Lung (tissue), 12 donors: ENCODE measurements around the gene IDH2. TPM values are rescaled to one million over a fixed set of nuclear protein-coding genes. Genes with fewer than 3 reads are reported as not detected.

Source experiments
- ATAC-seq: fragments of 200-7000 bp; cut with Tn5 transposase; one replicate; pipeline ENCODE4 v1.9.1; 2020; ENCODE audit warnings: moderate number of reproducible peaks; ENCODE audit not compliant: insufficient read depth, low FRiP score
- DNase-seq, 3 donors: peaks; one replicate each; pipeline ENCODE4 v3.0.0-alpha.2; 2013 to 2017
- H3K27ac ChIP-seq, 2 donors: one replicate each; pipeline ENCODE4 v1.5.1; 2013; ENCODE audit warnings: mild to moderate bottlenecking in 2 of 2, moderate library complexity in 2 of 2, control low read depth in 1 of 2, inconsistent platforms in 1 of 2, low read depth in 1 of 2, low read length in 1 of 2
- H3K27me3 ChIP-seq, 3 donors: one replicate each; pipeline ENCODE4 v1.5.1; 2013; ENCODE audit warnings: low read length in 2 of 3; ENCODE audit not compliant: control insufficient read depth in 3 of 3, insufficient read depth in 3 of 3
- H3K36me3 ChIP-seq, 4 donors: one replicate each; pipeline ENCODE4 v1.5.1; 2013; ENCODE audit warnings: low read length in 4 of 4, mild to moderate bottlenecking in 1 of 4, moderate library complexity in 1 of 4; ENCODE audit not compliant: control insufficient read depth in 4 of 4, insufficient read depth in 4 of 4
- H3K4me1 ChIP-seq, 5 donors: one replicate each; pipeline ENCODE4 v1.5.1; 2013; ENCODE audit warnings: low read length in 5 of 5, mild to moderate bottlenecking in 2 of 5, moderate library complexity in 1 of 5; ENCODE audit not compliant: control insufficient read depth in 5 of 5, insufficient read depth in 5 of 5
- H3K4me3 ChIP-seq: one replicate; pipeline ENCODE4 v1.5.1; 2013; ENCODE audit warnings: mild to moderate bottlenecking, control low read depth, moderate library complexity
- H3K9ac ChIP-seq, 2 donors: one replicate each; pipeline ENCODE4 v1.5.1; 2013; ENCODE audit warnings: low read length in 2 of 2, control low read depth in 1 of 2; ENCODE audit not compliant: insufficient read depth in 1 of 2
- H3K9me3 ChIP-seq, 4 donors: one replicate each; pipeline ENCODE4 v1.5.1; 2013; ENCODE audit warnings: low read length in 3 of 4, mild to moderate bottlenecking in 1 of 4, moderate library complexity in 1 of 4; ENCODE audit not compliant: control insufficient read depth in 4 of 4, insufficient read depth in 3 of 4
- WGBS, 2 donors: extraction: QIAGEN DNeasy Blood & Tissue Kit; methylation state at CpG; one replicate each; pipeline ENCODE4 v1.1.7; 2013; 5-methylcytosine and 5-hydroxymethylcytosine counted together
- polyA plus RNA-seq, 2 donors: library from polyadenylated mRNA; stranded (reverse); fragments of 200-250 nt; gene quantifications; one replicate each; pipeline ENCODE4 v1.2.1, GENCODE V29; 2013
- total RNA-seq, 2 donors: library from RNA; depleted of rRNA in 1 of 2; stranded (reverse); fragments of >200 nt in 1 of 2; gene quantifications; one replicate each; pipeline ENCODE4 v1.2.1, GENCODE V29; 2014 to 2021
- TF ChIP-seq, protein P1 (sequence below): IDR thresholded peaks from 2 replicates; pipeline ENCODE4 v1.5.1; 2012; ENCODE audit warnings: mild to moderate bottlenecking; ENCODE audit errors: control extremely low read depth, extremely low read depth
- donor health status: control.
- donor health status: control.
- donor health status: Bipolar disorder and iron deficiency.
- donor health status: healthy.
- donor health status: DM: yes; HTN: yes; CAD: no.

IDH2 gene
- total and polyA plus RNA-seq, 4 donors: 52.0 to 85.8 (median 72.3) TPM

DNA sequence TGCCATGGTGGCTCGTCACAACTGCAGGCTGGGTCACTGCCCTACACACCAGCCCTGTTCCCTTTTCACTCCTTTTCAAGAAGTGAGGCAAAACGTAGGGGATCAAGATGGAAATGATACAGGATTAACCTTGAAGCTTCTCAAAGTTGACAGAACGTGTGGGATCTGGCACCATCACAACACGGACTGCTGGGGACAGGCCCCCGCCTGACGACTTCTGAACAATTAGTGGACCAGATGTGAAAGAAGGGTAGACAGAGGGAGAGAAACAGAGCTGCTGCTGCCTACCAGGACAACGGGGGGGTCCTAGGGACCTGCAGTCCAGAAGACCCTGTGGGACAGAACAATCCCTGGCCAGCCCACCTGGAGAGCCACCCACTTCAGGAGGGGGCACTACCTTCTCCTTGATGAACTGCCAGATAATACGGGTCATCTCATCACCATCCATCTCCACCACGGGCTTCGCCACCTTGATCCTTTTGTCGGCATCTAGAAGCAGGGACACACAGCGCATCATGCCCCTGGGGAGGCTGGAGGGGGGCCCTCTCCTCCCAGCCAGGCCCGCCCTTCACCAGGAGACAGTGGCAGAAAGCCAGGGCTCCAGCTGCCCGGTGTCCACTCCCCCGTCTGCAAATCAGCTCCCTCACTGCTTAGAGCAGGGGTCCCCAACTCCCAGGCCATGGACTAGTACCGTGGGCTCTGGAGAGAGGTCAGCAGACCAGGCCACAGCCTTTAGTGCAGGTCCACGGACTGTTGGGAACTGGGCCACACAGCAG is 10.9 kb downstream of the IDH2 start:
- no peak overlapping the region for H3K4me3 ChIP-seq
- H3K36me3 ChIP-seq: peaks cover 2 to 30% (median 26%) of the 10 kb centered on the region in 4 donors
- WGBS, 2 donors: 86 to 93% methylated on average over 17 of the region's 17 CpGs
- no peaks in the 10 kb centered on the region for H3K9me3 ChIP-seq
- H3K9ac ChIP-seq: no peak overlapping the region
- peaks cover 0 to 8% (median 0%) of the 10 kb centered on the region in 5 donors for H3K4me1 ChIP-seq
- H3K27ac ChIP-seq: no peak overlapping the region
- DNase-seq (no peak), ATAC-seq (no peak)
- no peaks in the 10 kb centered on the region for H3K27me3 ChIP-seq
- TF ChIP-seq, protein P1, sequence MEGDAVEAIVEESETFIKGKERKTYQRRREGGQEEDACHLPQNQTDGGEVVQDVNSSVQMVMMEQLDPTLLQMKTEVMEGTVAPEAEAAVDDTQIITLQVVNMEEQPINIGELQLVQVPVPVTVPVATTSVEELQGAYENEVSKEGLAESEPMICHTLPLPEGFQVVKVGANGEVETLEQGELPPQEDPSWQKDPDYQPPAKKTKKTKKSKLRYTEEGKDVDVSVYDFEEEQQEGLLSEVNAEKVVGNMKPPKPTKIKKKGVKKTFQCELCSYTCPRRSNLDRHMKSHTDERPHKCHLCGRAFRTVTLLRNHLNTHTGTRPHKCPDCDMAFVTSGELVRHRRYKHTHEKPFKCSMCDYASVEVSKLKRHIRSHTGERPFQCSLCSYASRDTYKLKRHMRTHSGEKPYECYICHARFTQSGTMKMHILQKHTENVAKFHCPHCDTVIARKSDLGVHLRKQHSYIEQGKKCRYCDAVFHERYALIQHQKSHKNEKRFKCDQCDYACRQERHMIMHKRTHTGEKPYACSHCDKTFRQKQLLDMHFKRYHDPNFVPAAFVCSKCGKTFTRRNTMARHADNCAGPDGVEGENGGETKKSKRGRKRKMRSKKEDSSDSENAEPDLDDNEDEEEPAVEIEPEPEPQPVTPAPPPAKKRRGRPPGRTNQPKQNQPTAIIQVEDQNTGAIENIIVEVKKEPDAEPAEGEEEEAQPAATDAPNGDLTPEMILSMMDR: no peak

DNA sequence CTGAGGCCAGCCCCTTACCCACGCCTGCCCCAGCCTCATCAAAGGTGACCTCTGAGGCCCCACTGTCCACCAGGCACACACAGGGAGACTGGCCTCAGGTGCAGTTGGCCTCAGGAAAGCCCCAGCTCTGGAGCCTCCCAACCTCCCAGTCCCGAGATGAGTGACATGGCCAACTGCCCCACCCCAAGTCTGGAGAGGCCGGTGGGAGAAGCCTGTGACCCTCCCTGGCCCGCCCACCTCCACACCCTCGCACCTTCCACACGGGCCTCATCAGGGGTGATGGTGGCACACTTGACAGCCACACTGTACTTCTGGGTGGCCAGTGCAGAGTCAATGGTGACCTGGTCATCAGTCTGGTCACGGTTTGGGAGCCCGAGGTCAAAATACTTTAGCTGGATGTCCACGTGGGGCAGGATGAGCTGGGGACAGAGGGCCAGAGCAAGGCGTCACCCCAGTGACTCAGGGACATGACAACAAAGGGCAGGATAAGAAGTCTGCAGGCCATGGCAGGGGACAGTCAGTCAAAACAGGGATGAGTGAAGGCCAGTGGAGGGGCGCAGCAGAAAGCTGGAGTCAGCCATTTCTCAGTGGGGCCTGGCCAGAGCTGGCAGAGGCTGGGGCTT is 11.9 kb downstream of the IDH2 start:
- H3K9me3 ChIP-seq: no peaks in the 10 kb centered on the region
- DNase-seq: no peak
- 90 to 93% methylated on average over 11 of the region's 11 CpGs for WGBS, 2 donors
- no peak for ATAC-seq
- no peak overlapping the region for H3K27ac ChIP-seq
- H3K4me3 ChIP-seq: no peak overlapping the region
- H3K36me3 ChIP-seq: peaks cover 2 to 37% (median 30%) of the 10 kb centered on the region in 4 donors
- TF ChIP-seq, protein P1: no peak
- peaks cover 0 to 5% (median 0%) of the 10 kb centered on the region in 5 donors for H3K4me1 ChIP-seq
- no peak overlapping the region for H3K9ac ChIP-seq
- H3K27me3 ChIP-seq: no peaks in the 10 kb centered on the region

DNA sequence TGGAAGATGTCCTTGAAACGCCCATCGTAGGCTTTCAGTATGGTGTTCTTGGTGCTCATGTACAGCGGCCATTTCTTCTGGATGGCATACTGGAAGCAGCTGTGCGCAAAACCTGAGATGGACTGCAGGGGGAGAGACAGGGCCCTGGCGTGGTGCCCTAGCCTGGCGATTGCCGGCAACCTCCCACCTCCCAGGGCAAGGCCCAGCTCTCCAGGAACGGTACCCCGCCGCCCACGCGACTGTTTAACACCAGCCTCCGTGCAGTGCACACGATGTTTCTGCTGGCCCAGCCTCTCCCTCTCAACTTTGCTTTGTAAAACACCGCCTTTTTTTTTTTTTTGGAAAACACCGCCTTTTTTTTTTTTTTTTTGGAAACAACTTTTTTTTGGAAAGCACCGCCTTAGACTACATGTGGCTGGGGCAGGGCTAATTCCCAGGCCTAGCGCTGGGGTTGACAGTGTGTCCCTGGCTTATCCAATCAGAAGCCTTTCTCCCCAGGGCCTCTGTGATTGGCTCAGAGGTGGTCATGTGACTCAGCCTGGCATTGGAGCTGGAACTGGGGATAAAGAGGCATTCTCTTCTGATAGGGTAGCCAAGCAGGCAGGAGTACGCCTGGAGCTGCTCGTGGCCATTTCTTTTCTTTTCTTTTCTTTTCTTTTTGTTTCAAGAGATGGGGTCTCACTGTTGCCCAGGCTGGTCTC is 14.7 kb downstream of the IDH2 start:
- DNase-seq: no peak

More for the DNA sequence above, 14.7 kb downstream of the IDH2 start:
- Histone ChIP-seq H3K9ac (no peak overlapping the region), H3K4me3 (no peak overlapping the region), H3K36me3 (peaks cover 3 to 55% (median 42%) of the 10 kb centered on the region in 4 donors), H3K9me3 (no peaks in the 10 kb centered on the region), H3K27ac (no peak overlapping the region), H3K27me3 (no peaks in the 10 kb centered on the region), H3K4me1 (peaks cover 0 to 2% (median 0%) of the 10 kb centered on the region in 5 donors)
- no peak for ATAC-seq
- TF ChIP-seq, protein P1: no peak
- WGBS, 2 donors: 85 to 86% methylated on average over 19 to 20 of the region's 20 CpGs
